LNCaP clone FGC (cell line): ENCODE data around the gene HTRA3.

Experiments
- DNase-seq: peaks from one replicate; pipeline ENCODE4 v3.0.0-alpha.2; 2011; ENCODE audit warnings: low read depth
- H3K4me3 ChIP-seq: 2 replicates; pipeline ENCODE4 v1.5.1; 2011; ENCODE audit warnings: mild to moderate bottlenecking, low read depth, low read length, control low read depth
- CTCF ChIP-seq: IDR thresholded peaks from 2 replicates; pipeline ENCODE4 v1.5.1; 2012; ENCODE audit warnings: mild to moderate bottlenecking; ENCODE audit not compliant: control insufficient read depth, insufficient read depth; ENCODE audit errors: extremely low read depth

The HTRA3 gene

DNA sequence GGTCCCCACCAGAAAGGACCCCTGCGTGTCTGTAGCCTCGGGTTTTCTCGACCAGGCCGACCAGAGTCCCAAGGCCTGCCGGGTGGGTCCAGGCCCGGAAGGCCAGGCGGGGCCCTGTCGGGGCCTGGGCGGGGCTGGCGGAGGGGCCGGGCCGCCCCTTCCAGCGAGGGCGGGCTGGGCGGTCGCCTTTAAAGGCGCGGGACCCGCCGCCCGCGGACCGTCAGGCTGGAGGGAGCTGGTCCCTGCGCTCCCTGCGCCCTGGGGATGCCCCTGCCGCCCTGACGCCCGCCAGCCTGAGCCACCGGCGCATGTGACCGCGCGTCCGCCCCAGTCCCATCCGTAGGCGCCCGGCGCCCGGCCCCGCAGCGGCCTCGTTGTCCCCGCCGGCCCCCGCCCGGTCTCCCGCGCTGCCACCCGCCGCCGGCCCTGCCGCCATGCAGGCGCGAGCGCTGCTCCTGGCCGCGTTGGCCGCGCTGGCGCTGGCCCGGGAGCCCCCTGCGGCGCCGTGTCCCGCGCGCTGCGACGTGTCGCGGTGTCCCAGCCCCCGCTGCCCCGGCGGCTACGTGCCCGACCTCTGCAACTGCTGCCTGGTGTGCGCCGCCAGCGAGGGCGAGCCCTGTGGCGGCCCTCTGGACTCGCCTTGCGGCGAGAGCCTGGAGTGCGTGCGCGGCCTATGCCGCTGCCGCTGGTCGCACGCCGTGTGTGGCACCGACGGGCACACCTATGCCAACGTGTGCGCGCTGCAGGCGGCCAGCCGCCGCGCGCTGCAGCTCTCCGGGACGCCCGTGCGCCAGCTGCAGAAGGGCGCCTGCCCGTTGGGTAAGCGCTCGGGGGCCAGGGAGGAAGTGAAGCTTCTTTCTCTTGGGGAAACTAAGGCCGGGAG, at the start of gene HTRA3:
Gene HTRA3 (plus strand): TSS at position 220 of the 883 bp plus-strand sequence. CDS start 215 bp downstream, at position 435.
- no peak within 1 kb of the TSS for H3K4me3 ChIP-seq
- DNase-seq, result no peak
- no peak for TF ChIP-seq CTCF

DNA sequence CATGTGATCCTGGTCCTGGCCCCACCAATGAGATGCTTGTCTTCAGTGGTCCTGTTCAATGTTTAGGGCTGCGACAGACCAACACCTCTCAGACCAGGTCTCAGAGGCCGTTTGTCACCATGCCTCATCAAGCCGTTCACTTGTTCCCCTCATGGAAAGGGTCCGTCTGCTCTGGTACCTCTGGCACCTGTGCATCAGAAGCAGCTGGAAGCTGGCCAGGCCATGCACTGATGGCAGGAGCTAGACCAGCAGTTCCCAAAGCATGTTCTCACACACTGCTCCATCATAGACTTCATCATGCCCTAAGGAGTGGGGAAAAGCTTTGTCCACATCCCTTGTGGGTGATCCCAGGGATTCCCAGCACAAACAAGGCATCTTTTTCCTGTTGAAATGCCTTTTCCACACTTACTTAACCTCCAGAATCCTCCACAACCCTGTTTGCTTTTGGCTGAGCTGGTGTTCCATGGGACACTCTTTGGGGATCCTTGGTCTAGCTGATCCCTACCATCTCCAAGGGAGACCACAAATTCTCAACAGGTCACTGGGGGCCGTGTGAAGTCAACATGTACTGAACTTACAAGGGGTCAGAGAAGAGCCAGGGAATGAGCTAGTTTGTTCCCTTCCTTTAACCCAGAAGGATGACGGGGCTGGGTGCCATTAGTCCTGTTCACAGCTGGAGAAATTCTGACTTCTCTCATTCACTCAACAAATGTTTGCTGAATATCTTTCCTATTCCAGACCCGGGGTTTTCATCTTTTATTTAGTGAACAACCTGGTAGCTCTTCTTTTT, 48.7 kb upstream of the HTRA3 start:
- TF ChIP-seq CTCF, result no peak
- no peak for DNase-seq
- no peak overlapping the region for H3K4me3 ChIP-seq

DNA sequence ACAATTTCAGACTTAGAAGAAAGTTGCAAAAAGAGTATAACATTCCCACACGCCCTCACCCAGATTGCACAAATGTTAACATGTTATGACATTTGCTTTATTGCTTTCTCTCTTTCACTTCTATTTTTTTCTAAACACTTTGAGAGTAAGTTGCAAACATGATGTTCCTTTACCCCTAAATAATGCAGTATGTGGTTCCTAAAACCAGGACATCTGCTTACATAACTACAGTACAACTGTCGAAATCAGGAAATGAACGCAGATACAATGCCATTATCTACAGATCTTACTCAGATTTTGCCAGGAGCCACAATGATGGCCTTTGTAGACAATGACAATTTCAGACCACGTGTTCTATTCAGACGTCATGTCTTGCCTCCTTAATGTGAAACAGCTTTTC, 48.1 kb upstream of the HTRA3 start:
- no peak overlapping the region for H3K4me3 ChIP-seq
- no peak for TF ChIP-seq CTCF
- DNase-seq, result no peak

DNA sequence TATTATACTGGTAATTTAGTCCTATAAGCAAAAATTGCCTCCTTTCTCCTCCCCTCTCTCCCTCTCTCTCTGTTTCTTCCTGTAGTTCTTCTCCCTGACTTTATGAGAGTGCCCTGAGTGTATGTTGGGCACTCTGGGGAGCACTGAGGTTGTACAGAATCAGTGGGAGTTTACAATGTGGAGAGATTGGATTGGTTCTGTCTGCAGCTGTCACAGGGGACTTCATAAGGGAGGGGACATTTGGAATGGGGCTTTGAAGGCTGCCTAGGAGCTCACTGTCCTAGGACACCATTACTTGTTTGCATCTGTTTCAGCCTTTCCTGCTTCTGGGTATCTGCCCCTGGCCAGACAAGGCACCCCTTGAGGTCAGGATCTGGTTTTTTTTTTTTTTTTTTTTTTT, 47.6 kb upstream of the HTRA3 start:
- no peak for TF ChIP-seq CTCF
- no peak overlapping the region for H3K4me3 ChIP-seq
- DNase-seq, result no peak

DNA sequence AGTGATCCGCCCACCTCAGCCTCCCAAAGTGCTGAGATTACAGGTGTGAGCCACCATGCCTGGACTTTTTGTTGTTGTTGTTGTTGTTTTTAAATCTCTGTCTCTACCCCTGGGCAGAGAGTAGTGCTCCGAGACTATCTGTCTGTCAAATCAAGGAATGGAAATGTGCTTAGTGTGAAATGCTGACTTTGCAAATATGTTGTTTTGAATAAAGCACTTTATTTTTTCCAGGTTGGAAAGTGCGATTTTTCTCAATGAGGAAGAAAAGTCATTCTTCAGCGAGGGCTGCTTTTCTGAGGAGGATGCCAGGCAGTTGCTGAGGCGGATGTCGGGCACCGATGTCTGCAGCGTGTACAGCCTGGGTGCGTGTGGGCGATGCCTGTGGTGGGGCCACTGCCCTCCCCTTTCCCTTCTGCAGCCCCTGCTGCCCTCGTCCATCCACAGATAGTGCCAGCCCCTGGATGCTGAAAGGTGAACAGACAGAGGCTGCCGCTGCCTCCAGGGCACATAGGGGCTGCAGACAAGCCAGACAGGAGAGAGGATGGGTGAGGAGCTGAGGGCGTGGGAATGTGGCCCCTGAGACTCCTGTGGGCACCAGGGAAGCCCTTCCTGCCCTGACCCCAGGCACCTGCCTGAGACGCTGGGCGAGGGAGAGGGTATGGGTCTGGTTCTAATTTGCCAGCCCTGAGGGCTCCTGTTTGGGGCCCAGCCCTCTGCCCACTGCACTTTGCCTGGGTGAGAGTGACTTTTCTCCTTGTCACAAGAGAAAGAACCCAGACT, 46.8 kb upstream of the HTRA3 start:
- no peak overlapping the region for H3K4me3 ChIP-seq
- TF ChIP-seq CTCF, result no peak
- DNase-seq, result no peak

GRCh38 chr4:8224267-8224974, 45.1 kb upstream of the HTRA3 start:
- no peak for DNase-seq
- no peak for TF ChIP-seq CTCF
- H3K4me3 ChIP-seq, result no peak overlapping the region
